ENCODE data around the gene EREG. TPM values are rescaled to one million over a fixed set of nuclear protein-coding genes. Genes with fewer than 3 reads are reported as not detected.
A peak's percentile ranks its signal among the peaks of the same experiment; 100 is the strongest.

The EREG gene
- total RNA-seq, 1 experiment from 2014 or later: 3.8 TPM

GRCh38 chr4:74420863-74421262 is 55.9 kb downstream of the EREG start:
- DNase-seq (ENCODE audit: extremely low read depth, low read depth): no peak

- peak; percentile 52 for DNase-seq (ENCODE audit: extremely low read depth, low read depth)
Observed at GRCh38 chr4:74423104-74423503, 58.2 kb downstream of the EREG start.

GRCh38 chr4:74424111-74424510 is 59.2 kb downstream of the EREG start:
- DNase-seq (ENCODE audit: extremely low read depth, low read depth): no peak

- no peak for DNase-seq (ENCODE audit: extremely low read depth, low read depth)
Observed at GRCh38 chr4:74426101-74426500, 61.2 kb downstream of the EREG start.

- no peak for DNase-seq (ENCODE audit: extremely low read depth, low read depth)
Observed at GRCh38 chr4:74428276-74428675, 63.3 kb downstream of the EREG start.

- no peak for DNase-seq (ENCODE audit: extremely low read depth, low read depth)
Observed at GRCh38 chr4:74431113-74431826, 66.3 kb downstream of the EREG start.

GRCh38 chr4:74433043-74433442 is 68.1 kb downstream of the EREG start:
- no peak for DNase-seq (ENCODE audit: extremely low read depth, low read depth)

- DNase-seq (ENCODE audit: extremely low read depth, low read depth): no peak
Observed at GRCh38 chr4:74433541-74434172, 68.7 kb downstream of the EREG start.

GRCh38 chr4:74435296-74435695 is 70.4 kb downstream of the EREG start:
- no peak for DNase-seq (ENCODE audit: extremely low read depth, low read depth)

- no peak for DNase-seq (ENCODE audit: extremely low read depth, low read depth)
Observed at GRCh38 chr4:74437866-74438265, 72.9 kb downstream of the EREG start.

Other genes starting within 250 kb of the EREG start
- 48.9 and 57.6 TPM in 2 replicates for gene MTHFD2L, start 207.0 kb upstream of the EREG start, total RNA-seq (2014; rRNA removed; shearing (Covaris generic))
- 146 and 176 TPM in 2 replicates for gene EPGN, start 56.7 kb upstream of the EREG start, total RNA-seq (2014; rRNA removed; shearing (Covaris generic))
- gene AREG, start 80.0 kb downstream of the EREG start, total RNA-seq (2014; rRNA removed; shearing (Covaris generic)): 6.8 and 7.0 TPM in 2 replicates

Measured in NCI-H460 (cell line).